Measurements from ENCODE around the gene SMARCA2. TPM values are rescaled to one million over a fixed set of nuclear protein-coding genes. Genes with fewer than 3 reads are reported as not detected.

Gene SMARCA2
- total RNA-seq, 1 donor from 2014 or later, result 198 TPM

- no peak for DNase-seq (ENCODE audit: low spot score)
- ATAC-seq, result no peak
- intact Hi-C loops (cut with DNase I), result no loop called here
Observed at GRCh38 chr9:2072752-2073405, 57.7 kb downstream of the SMARCA2 start.

- ATAC-seq (no peak), DNase-seq (ENCODE audit: low spot score) (no peak)
- intact Hi-C loops (cut with DNase I), result no loop called here
Observed at GRCh38 chr9:2082772-2083171, 67.6 kb downstream of the SMARCA2 start.

GRCh38 chr9:2083479-2083878, 68.3 kb downstream of the SMARCA2 start:
- no peak for DNase-seq (ENCODE audit: low spot score)
- ATAC-seq, result no peak
- intact Hi-C loops (cut with DNase I), result no loop called here

GRCh38 chr9:2085716-2086115, 70.6 kb downstream of the SMARCA2 start:
- peak; percentile 76 for ATAC-seq
- intact Hi-C loops (cut with DNase I), result no loop called here
- DNase-seq (ENCODE audit: low spot score), result no peak

- intact Hi-C loops (cut with DNase I), result no loop called here
- ATAC-seq, result no peak
- DNase-seq (ENCODE audit: low spot score), result no peak
Observed at GRCh38 chr9:2086116-2086515, 71.0 kb downstream of the SMARCA2 start.

- ATAC-seq, result no peak
- intact Hi-C loops (cut with DNase I), result no loop called here
- no peak for DNase-seq (ENCODE audit: low spot score)
Observed at GRCh38 chr9:2086971-2087370, 71.8 kb downstream of the SMARCA2 start.

- intact Hi-C loops (cut with DNase I), result no loop called here
- ATAC-seq (no peak), DNase-seq (ENCODE audit: low spot score) (no peak)
Observed at GRCh38 chr9:2087500-2088313, 72.6 kb downstream of the SMARCA2 start.

GRCh38 chr9:2093920-2094597, 78.9 kb downstream of the SMARCA2 start:
- intact Hi-C loops (cut with DNase I), result no loop called here
- ATAC-seq (no peak), DNase-seq (ENCODE audit: low spot score) (no peak)

GRCh38 chr9:2096376-2096970, 81.3 kb downstream of the SMARCA2 start:
- DNase-seq (ENCODE audit: low spot score) (no peak), ATAC-seq (no peak)
- intact Hi-C loops (cut with DNase I), result no loop called here

GRCh38 chr9:2106666-2107065, 91.5 kb downstream of the SMARCA2 start:
- ATAC-seq (no peak), DNase-seq (ENCODE audit: low spot score) (no peak)
- intact Hi-C loops (cut with DNase I), result no loop called here

GRCh38 chr9:2107906-2108451, 92.8 kb downstream of the SMARCA2 start:
- peak; percentile 34 for ATAC-seq
- no peak for DNase-seq (ENCODE audit: low spot score)
- intact Hi-C loops (cut with DNase I), result no loop called here

GRCh38 chr9:2109069-2109650, 94.0 kb downstream of the SMARCA2 start:
- DNase-seq (ENCODE audit: low spot score), result no peak

GRCh38 chr9:2110036-2110435, 94.9 kb downstream of the SMARCA2 start:
- intact Hi-C loops (cut with DNase I), result no loop called here
- DNase-seq (ENCODE audit: low spot score) (no peak), ATAC-seq (no peak)

More at GRCh38 chr9:2109069-2109650, 94.0 kb downstream of the SMARCA2 start:
- intact Hi-C loops (cut with DNase I), result no loop called here
- no peak for ATAC-seq

GRCh38 chr9:2116073-2116472, 100.9 kb downstream of the SMARCA2 start:
- no peak for DNase-seq (ENCODE audit: low spot score)
- no peak for ATAC-seq
- intact Hi-C loops (cut with DNase I), result no loop called here

- DNase-seq (ENCODE audit: low spot score), result no peak
- intact Hi-C loops (cut with DNase I), result no loop called here
- ATAC-seq, result no peak
Observed at GRCh38 chr9:2117527-2117926, 102.4 kb downstream of the SMARCA2 start.

GRCh38 chr9:2119566-2119965, 104.4 kb downstream of the SMARCA2 start:
- DNase-seq (ENCODE audit: low spot score), result no peak
- peak; percentile 77 for ATAC-seq

GRCh38 chr9:2120926-2121689, 106.0 kb downstream of the SMARCA2 start:
- intact Hi-C loops (cut with DNase I), result no loop called here
- peak; percentile 47 for ATAC-seq

More at GRCh38 chr9:2119566-2119965, 104.4 kb downstream of the SMARCA2 start:
- intact Hi-C loops (cut with DNase I), result no loop called here

GRCh38 chr9:2122299-2122698, 107.2 kb downstream of the SMARCA2 start:
- no peak for ATAC-seq
- DNase-seq (ENCODE audit: low spot score), result no peak
- intact Hi-C loops (cut with DNase I), result no loop called here

More at GRCh38 chr9:2120926-2121689, 106.0 kb downstream of the SMARCA2 start:
- DNase-seq (ENCODE audit: low spot score), result no peak

Measured in sciatic nerve (tissue), 2 donors.